ENCODE results near the gene OR56B1.

- TF ChIP-seq GATA3 (IDR thresholded peaks at IDR 0.05; ENCODE audit: low read depth, low read length): no peak
- no peak for TF ChIP-seq GATA2 (IDR thresholded peaks at IDR 0.05; ENCODE audit: low read depth, low read length)
Measured at GRCh38 chr11:5703741-5704536, 32.3 kb upstream of the OR56B1 start.
